ENCODE results near the gene C1orf87.
A peak's percentile ranks its signal among the peaks of the same experiment; 100 is the strongest.

C1orf87 gene

DNA sequence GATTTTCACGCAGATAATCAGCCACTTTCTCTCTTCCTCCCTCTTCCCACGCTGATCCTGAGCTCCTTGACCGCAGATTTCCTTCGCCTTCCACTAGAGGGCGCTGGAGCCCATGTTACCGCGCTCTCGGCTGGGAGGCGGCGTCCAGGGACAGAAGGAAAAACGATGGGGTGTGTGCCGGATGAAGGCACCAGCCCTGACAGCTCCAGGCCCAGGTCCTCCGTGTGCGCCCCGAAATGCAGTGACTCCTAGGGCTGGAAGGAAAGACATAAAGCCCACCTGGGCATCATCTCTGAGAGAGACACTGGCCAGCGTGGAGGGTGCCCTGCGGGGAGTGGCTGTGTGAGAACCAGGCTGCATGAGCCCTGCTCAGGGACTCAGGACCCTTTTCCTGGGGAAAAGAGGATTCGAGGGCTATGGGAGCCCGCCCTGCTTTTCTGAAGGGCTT lies 102.1 kb downstream of the C1orf87 start:
- TF ChIP-seq GATA3 (IDR thresholded peaks at IDR 0.05; ENCODE audit: low read depth, low read length) (no peak), GATA2 (IDR thresholded peaks at IDR 0.05; ENCODE audit: low read depth, low read length) (no peak)

DNA sequence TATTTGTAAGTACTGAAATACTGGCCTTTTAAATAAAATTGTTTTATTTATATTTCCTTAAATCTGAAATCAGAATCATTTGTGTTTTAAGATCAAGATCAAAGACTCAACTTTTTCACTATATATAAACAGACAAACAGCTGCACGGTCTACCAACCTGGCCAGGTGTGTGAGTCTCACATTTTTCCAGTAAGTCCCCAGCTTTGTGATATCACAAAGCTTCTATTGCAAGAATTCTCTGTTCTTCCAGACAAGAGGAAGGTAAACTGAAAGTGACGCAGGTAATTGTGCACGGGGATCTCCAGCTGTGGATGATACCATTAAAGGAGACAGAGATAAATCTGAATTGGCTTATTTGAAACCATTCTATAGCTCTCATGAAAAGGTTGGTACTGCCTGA lies 105.8 kb downstream of the C1orf87 start:
- TF ChIP-seq GATA3 (IDR thresholded peaks at IDR 0.05; ENCODE audit: low read depth, low read length) = no peak
- TF ChIP-seq GATA2 (IDR thresholded peaks at IDR 0.05; ENCODE audit: low read depth, low read length) = no peak

DNA sequence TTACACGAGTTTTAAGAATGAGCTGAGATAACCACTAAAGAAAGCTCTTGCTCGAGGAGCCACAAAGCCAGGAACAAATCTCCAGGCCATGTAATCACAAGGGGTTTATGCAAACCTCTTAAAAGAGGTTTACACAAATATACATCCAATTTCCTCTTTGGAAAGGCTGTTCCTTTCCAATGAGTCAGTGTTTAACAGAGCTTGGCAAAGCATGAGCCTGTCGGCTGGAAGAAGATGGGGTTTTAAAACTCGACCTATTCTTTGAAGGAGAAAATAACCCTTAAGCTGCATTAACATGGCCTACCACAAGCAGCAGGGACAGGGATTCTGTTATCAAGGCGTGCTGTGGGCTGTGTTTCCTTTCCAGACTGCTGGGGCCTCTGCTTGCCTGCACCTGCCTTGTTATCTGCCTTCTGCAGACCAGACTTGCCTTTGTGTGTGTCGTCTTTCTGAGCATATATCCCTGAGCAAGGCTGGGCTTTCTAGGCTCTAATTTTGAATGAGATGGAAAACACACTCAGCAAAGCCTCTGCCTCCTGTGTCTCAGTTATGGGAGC lies 106.4 kb downstream of the C1orf87 start:
- TF ChIP-seq GATA2 (IDR thresholded peaks at IDR 0.05; ENCODE audit: low read depth, low read length) (no peak), GATA3 (IDR thresholded peaks at IDR 0.05; ENCODE audit: low read depth, low read length) (no peak)

DNA sequence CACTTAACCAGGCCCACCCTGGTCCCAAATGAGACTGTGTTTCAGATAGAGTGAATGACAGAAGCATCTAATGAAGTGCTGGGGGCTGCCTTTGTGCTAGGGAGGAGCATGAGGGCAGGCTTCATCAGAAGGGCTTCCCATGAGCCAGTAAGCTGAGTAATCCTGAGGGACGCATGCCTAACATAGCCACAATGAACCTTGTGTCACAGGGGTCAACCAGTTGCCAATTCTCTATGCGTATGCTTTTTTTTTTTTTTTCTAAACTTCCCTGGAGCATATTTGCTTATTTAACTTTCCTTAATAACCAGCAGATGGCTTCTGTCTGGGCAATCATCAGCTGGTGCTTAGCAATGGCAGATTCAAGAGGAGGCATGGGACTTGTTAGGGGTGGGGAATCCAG lies 121.5 kb downstream of the C1orf87 start:
- TF ChIP-seq GATA2 (IDR thresholded peaks at IDR 0.05; ENCODE audit: low read depth, low read length) (no peak), GATA3 (IDR thresholded peaks at IDR 0.05; ENCODE audit: low read depth, low read length) (no peak)

DNA sequence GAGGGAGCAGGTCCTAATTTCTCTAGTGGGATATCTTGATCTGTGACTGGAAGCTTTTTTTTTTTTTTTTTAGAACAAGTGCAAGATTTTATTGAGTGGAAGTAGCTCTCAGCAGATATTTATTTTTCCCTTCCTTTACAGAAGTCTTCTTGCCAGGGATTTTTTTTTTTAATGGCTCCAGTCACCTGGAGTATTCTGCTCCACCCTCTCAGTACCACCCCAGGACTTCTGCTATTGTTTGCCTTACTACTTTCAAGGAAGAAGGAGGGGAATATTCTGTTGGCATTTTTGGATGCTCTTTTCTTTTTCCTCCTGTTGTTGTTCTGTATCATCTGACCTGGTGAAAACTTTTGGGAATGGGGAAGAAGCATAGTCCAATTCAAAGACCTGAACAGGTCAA lies 123.9 kb downstream of the C1orf87 start:
- TF ChIP-seq GATA2 (IDR thresholded peaks at IDR 0.05; ENCODE audit: low read depth, low read length) = no peak

DNA sequence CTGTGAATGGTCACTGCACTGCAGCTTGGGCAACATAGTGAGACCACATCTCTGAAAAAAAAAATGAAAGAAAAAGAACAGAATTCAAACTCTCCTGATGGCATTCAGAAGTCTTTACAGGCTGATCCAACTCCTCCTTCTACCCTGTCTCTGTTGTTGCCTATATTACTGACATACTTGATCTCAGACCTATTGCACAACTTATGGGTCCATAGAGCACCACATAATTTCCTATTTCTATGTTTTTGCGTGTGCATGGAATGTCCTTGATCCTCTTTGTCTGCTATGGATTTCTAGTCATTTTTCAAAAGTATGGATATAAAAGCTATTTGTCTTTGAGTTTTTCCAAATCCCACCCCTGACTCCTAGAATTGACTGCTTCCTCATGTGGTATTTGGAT lies 124.6 kb downstream of the C1orf87 start:
- TF ChIP-seq GATA3 (IDR thresholded peaks at IDR 0.05; ENCODE audit: low read depth, low read length) (no peak), GATA2 (IDR thresholded peaks at IDR 0.05; ENCODE audit: low read depth, low read length) (no peak)

DNA sequence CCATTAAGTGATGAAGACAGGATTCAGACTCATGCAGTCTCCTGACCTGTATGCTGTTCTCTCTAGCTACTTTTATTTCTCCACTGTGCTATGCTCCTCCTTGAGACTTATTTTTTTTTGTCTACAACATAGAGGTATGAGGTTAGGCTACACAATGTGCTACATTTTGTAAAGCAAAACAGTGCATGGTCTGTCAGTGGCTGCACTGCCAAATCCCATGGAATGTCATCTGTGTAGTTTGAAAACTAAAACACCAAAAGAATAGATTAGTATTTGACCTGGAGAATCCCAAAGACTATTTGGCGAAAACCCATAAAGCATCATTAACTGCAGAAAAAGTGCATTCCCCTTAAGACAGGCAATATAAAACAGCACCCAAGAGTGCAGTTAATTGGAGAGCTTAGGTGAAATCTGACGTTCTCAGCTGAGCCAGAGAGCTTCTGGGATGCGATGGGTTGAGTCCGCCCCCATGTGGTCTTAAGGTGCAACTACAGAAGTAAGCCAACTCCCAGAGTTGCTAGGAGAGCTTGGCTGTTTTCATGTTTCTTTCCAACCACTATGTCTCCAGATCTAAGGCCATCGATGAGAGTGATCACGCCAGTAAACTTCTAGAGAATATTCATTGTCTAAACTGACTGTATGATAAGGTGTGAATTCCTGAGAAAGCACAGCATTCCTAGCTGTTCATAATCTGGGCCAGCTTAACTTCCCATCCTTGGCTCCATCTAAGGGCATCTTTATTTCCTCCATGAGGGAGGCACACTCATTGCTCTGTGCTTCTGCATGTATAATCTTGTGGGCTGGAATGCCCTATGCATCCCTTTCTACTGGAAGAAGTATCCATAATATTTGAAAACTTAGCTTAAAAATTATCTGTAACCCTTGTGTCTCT lies 126.3 kb downstream of the C1orf87 start:
- no peak for TF ChIP-seq GATA3 (IDR thresholded peaks at IDR 0.05; ENCODE audit: low read depth, low read length)
- no peak for TF ChIP-seq GATA2 (IDR thresholded peaks at IDR 0.05; ENCODE audit: low read depth, low read length)

DNA sequence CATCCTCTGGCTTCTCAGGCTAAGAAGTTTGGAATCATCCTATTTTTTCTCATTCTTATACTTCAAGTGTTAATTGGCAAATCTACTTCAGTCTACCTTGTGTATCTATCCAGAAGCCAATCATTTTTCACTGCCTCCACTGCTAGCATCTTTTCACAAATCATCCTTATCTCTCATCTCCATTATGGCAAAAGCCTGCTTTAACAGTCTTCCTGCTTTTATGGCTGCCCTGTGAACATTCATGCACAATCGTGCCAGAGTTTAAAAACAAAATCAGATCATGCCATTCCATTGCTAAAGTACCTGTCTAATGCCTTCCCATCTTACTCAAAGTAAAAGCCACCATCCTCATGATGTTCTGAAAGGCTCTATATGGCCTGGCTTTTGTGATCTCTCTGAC lies 127.8 kb downstream of the C1orf87 start:
- TF ChIP-seq GATA3 (IDR thresholded peaks at IDR 0.05; ENCODE audit: low read depth, low read length) = peak; percentile 74
- peak; percentile 86 for TF ChIP-seq GATA2 (IDR thresholded peaks at IDR 0.05; ENCODE audit: low read depth, low read length)

Data from SH-SY5Y (cell line).